ENCODE measurements around the gene IARS1.

The IARS1 gene

DNA sequence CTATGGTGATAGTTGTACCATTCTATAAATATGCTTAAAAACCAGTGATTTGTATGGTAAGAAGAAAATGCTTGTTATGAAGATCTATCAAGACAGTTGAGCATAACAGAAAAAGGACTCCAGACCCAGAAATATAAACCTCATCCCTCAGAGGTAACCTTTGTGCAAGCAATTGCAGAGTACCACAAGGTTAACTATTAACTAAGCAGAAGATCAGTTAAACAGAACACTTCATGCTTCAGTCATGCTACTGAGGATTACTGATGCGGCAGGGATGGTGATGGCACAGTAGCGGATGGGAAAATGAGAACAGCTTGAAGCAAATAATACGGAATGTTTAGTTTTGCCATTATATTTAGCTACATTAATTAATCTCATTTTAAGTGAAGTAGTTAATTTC, 45.5 kb downstream of the IARS1 start:
- Mint-ChIP-seq H3K36me3 (ENCODE audit: insufficient read depth) (peaks cover 87% of the 10 kb centered on the region), H3K4me1 (ENCODE audit: low read depth in 2 of 2) (no peaks in the 10 kb centered on the region), H3K4me3 (no peak overlapping the region), H3K27me3 (no peaks in the 10 kb centered on the region), H3K9me3 (no peaks in the 10 kb centered on the region), H3K27ac (no peak overlapping the region)
- DNase-seq (no peak), ATAC-seq (replicated peaks) (no peak)

DNA sequence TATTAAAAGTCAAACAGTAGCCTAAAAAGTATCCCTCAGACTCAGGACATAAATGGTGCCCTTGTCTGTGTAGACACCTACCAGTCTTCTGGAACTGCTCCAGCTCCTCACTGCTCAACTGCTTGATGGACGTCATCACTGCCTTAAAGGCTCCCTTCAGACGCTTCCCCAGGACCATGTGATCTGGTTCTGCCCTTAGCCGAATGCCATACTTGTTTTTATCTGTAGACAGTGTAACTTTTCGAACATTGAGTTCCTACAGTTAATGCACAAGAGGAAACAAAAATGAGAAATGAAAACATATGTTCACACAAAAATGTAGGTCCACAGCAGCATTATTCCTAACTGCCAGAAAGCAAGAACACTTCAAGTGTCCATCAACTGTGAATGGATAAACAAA, 46.2 kb downstream of the IARS1 start:
- Mint-ChIP-seq H3K4me3 (no peak overlapping the region), H3K9me3 (no peaks in the 10 kb centered on the region), H3K36me3 (ENCODE audit: insufficient read depth) (peaks cover 87% of the 10 kb centered on the region), H3K27me3 (no peaks in the 10 kb centered on the region), H3K4me1 (ENCODE audit: low read depth in 2 of 2) (no peaks in the 10 kb centered on the region), H3K27ac (no peak overlapping the region)
- ATAC-seq (replicated peaks), result no peak
- DNase-seq, result no peak

DNA sequence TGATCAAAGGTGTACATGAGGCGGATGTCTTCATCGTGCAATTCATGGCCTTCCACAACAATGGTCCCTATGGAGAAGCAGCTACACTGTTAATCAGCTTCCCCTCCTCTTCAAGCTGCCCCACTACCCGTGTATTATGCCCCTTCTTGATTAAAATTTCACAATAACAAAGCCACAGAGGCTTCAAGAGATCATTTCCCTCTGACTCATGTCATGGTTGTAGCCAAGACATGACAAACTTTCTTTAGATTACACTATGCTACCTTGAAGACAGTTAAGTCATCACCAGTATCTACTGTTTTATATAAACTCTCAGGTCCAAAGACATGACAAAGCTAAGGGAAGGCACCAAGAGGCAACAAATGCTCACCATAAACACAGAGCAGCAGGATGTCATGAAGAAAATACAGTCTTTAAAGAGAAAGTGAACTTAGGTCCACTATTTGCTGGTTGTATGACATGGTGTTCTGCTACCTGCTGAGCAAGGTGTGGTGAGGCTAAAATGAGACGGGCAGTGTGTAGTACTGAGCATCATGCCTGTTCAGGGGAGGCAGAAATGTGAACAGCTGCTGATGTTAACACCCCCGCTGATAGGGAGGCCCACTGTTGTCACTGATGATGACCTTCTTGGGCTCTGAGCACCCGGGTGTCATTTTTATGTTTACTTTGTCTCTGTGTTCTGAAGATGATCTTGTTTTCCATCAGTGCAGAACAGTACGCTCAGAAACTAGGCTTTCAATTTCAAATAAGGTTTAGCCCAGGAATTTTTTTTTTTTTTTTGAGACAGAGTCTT, 48.3 kb downstream of the IARS1 start:
- ATAC-seq (replicated peaks), result no peak
- H3K27ac Mint-ChIP-seq, result no peak overlapping the region

More for the DNA sequence above, 48.3 kb downstream of the IARS1 start:
- Mint-ChIP-seq H3K36me3 (ENCODE audit: insufficient read depth) (peaks cover 89% of the 10 kb centered on the region), H3K4me1 (ENCODE audit: low read depth in 2 of 2) (no peaks in the 10 kb centered on the region), H3K9me3 (no peaks in the 10 kb centered on the region), H3K27me3 (no peaks in the 10 kb centered on the region), H3K4me3 (no peak overlapping the region)
- no peak for DNase-seq
